ENCODE data around the gene ITGA3.

GRCh38 chr17:50060951-50061712 is 5.2 kb downstream of the ITGA3 start:
- TF ChIP-seq, protein P1, sequence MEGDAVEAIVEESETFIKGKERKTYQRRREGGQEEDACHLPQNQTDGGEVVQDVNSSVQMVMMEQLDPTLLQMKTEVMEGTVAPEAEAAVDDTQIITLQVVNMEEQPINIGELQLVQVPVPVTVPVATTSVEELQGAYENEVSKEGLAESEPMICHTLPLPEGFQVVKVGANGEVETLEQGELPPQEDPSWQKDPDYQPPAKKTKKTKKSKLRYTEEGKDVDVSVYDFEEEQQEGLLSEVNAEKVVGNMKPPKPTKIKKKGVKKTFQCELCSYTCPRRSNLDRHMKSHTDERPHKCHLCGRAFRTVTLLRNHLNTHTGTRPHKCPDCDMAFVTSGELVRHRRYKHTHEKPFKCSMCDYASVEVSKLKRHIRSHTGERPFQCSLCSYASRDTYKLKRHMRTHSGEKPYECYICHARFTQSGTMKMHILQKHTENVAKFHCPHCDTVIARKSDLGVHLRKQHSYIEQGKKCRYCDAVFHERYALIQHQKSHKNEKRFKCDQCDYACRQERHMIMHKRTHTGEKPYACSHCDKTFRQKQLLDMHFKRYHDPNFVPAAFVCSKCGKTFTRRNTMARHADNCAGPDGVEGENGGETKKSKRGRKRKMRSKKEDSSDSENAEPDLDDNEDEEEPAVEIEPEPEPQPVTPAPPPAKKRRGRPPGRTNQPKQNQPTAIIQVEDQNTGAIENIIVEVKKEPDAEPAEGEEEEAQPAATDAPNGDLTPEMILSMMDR (IDR thresholded peaks at IDR 0.05; ENCODE audit: insufficient read depth, low read length, poor library complexity, severe bottlenecking): no peak
- TF ChIP-seq EZH2phosphoT487 (conservative IDR thresholded peaks at IDR 0.05; ENCODE audit: low read length): no peak

Data from SU-DHL-6 (cell line).